Medulla oblongata (tissue), 1 donor: ENCODE results near the gene MLLT1.
"Not testable (repeated sequence)": the region's sequence is repeated elsewhere in the genome, so short reads cannot be mapped to it uniquely, and the experiment has no call there.

Experiments
- DNase-seq: peaks from one replicate; pipeline ENCODE4 v3.0.0-alpha.2; 2015; ENCODE audit errors: extremely low spot score

The MLLT1 gene

GRCh38 chr19:6279931-6280591, at the start of gene MLLT1:
Gene MLLT1 (minus strand): TSS chr19:6279975. CDS start chr19:6279784, 191 bp downstream.
- peak; percentile 97 for DNase-seq

- DNase-seq = no peak
Measured at GRCh38 chr19:6326815-6327214, 47.0 kb upstream of the MLLT1 start.

- no peak for DNase-seq
Measured at GRCh38 chr19:6325614-6326013, 45.8 kb upstream of the MLLT1 start.

GRCh38 chr19:6324757-6325156, 45.0 kb upstream of the MLLT1 start:
- DNase-seq = no peak

GRCh38 chr19:6322284-6322683, 42.5 kb upstream of the MLLT1 start:
- DNase-seq = no peak

- no peak for DNase-seq
Measured at GRCh38 chr19:6319376-6319775, 39.6 kb upstream of the MLLT1 start.

- DNase-seq = no peak
Measured at GRCh38 chr19:6318772-6319171, 39.0 kb upstream of the MLLT1 start.

- DNase-seq = not testable (repeated sequence)
Measured at GRCh38 chr19:6315646-6316045, 35.9 kb upstream of the MLLT1 start.

- DNase-seq = no peak
Measured at GRCh38 chr19:6313398-6313969, 33.7 kb upstream of the MLLT1 start.

GRCh38 chr19:6312018-6312417, 32.2 kb upstream of the MLLT1 start:
- DNase-seq = no peak

- no peak for DNase-seq
Measured at GRCh38 chr19:6298413-6298812, 18.6 kb upstream of the MLLT1 start.

GRCh38 chr19:6297202-6297601, 17.4 kb upstream of the MLLT1 start:
- no peak for DNase-seq

GRCh38 chr19:6292006-6292405, 12.2 kb upstream of the MLLT1 start:
- DNase-seq = no peak

- no peak for DNase-seq
Measured at GRCh38 chr19:6288737-6289136, 9.0 kb upstream of the MLLT1 start.

- no peak for DNase-seq
Measured at GRCh38 chr19:6287269-6287885, 7.6 kb upstream of the MLLT1 start.

GRCh38 chr19:6286676-6287075, 6.9 kb upstream of the MLLT1 start:
- DNase-seq = no peak

GRCh38 chr19:6282393-6282792, 2.6 kb upstream of the MLLT1 start:
- DNase-seq = not testable (repeated sequence)

- no peak for DNase-seq
Measured at GRCh38 chr19:6279620-6279930, 200 bp downstream of the MLLT1 start.

- DNase-seq = no peak
Measured at GRCh38 chr19:6278740-6279619, 795 bp downstream of the MLLT1 start.

- DNase-seq = no peak
Measured at GRCh38 chr19:6278051-6278450, 1.7 kb downstream of the MLLT1 start.

- DNase-seq = no peak
Measured at GRCh38 chr19:6276447-6276846, 3.3 kb downstream of the MLLT1 start.

GRCh38 chr19:6275170-6275744, 4.5 kb downstream of the MLLT1 start:
- no peak for DNase-seq
